Skin epidermis (tissue), 12 donors: ENCODE data around the gene DIP2B.

Experiments
- H3K27ac ChIP-seq, 21 experiments: fragments of 200-600 bp; sonication (generic) in 11 of 21; one replicate each; pipeline ENCODE4 v1.5.0; 2020; ENCODE audit warnings: mild to moderate bottlenecking in 3 of 21, inconsistent platforms in 2 of 21, moderate library complexity in 2 of 21
- H3K4me3 ChIP-seq, 7 experiments: fragments of 200-600 bp; sonication (generic) in 2 of 7; one replicate each; pipeline ENCODE4 v1.5.0; 2020; ENCODE audit warnings: inconsistent platforms in 2 of 7, mild to moderate bottlenecking in 2 of 7, moderate library complexity in 1 of 7

Gene DIP2B

GRCh38 chr12:50569321-50569720 is 64.5 kb downstream of the DIP2B start:
- peak overlapping the region in 4 of 21 experiments; percentile 9 to 21 (median 15) for H3K27ac ChIP-seq
- no peak overlapping the region for H3K4me3 ChIP-seq

DNA sequence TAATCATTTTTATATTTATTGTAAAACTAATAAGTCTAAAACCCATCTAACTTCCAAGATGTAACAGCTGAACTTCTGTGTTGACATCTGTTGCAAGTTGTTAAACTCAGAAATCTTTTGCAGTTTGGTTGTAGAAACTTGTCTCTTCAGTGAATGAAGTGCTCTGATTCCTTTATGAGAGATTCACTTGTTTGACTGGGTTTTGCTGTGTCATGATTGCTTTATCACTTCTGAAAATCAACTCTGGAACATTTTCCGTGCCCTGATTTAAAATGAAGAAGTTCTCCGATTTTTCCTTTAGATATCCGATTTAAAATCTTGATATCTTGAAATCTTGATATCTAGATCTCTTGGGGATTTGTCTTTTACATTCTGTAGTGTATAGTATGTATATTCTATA is 65.1 kb downstream of the DIP2B start:
- H3K27ac ChIP-seq, result peak overlapping the region in 9 of 21 experiments; percentile 1 to 66 (median 14)

GRCh38 chr12:50571786-50572185 is 67.0 kb downstream of the DIP2B start:
- peak overlapping the region in 10 of 21 experiments; percentile 6 to 72 (median 39) for H3K27ac ChIP-seq

More for the DNA sequence above, 65.1 kb downstream of the DIP2B start:
- H3K4me3 ChIP-seq, result no peak overlapping the region

DNA sequence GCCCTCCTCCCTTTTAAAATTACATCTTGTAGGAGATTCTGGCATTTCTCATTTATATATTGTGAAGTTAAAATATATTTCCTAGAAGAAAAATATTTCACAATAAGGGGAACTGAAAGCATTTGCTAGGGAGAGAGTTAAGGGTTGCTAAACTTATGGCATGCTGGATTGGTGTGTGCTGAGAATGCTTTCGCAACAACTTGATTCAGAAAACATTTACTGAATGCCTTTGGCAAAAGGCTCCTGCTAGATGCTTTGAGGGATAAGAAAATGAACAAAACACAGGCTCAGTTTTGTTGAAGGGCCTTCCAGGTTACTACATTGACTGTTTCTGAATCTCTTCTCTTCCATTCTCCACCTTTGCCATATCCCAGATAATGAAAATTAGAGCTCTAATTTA is 67.5 kb downstream of the DIP2B start:
- Histone ChIP-seq H3K4me3 (no peak overlapping the region), H3K27ac (peak overlapping the region in 15 of 21 experiments; percentile 0 to 72 (median 49))

More at GRCh38 chr12:50571786-50572185, 67.0 kb downstream of the DIP2B start:
- H3K4me3 ChIP-seq, result no peak overlapping the region

DNA sequence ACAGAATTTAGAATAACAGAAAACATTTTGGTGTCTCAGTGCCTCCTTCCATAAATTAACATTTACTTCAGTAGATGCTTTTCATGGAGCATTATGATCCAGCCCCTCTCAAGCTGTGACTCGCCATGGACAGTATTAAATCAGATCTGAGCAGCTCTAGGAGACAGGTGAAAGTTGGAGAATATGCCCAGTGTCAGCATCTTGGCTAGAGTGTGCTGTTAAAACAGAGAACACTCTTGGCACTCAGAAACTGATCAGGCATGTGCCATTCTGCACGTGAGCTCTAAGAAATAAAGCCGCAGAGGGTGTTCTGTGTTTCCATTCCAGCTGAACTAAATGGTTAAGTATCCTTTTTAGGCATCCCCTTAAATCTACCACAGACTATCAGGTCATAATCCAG is 68.0 kb downstream of the DIP2B start:
- H3K4me3 ChIP-seq, result no peak overlapping the region
- H3K27ac ChIP-seq, result peak overlapping the region in 18 of 21 experiments; percentile 0 to 72 (median 48)

DNA sequence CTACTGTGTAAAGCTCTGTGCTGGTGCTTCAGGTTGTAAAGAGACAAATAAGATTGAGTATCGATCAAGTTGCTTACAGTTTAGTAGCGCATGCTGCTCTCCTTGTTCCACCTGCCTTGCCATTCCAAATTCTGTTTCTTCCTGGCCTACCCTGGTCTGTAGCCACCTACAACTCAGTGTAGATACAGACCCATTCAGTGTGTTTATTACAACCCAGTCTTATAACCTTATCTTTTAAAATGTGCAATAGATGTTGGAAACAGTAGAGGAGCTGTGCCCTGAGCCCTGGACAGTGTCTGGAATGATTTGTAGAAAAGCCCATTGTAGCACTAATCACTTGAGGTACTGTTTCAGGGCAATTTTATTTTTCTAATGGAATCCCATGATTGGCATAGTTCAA is 68.5 kb downstream of the DIP2B start:
- peak overlapping the region in 17 of 21 experiments; percentile 0 to 72 (median 49) for H3K27ac ChIP-seq
- H3K4me3 ChIP-seq, result no peak overlapping the region

DNA sequence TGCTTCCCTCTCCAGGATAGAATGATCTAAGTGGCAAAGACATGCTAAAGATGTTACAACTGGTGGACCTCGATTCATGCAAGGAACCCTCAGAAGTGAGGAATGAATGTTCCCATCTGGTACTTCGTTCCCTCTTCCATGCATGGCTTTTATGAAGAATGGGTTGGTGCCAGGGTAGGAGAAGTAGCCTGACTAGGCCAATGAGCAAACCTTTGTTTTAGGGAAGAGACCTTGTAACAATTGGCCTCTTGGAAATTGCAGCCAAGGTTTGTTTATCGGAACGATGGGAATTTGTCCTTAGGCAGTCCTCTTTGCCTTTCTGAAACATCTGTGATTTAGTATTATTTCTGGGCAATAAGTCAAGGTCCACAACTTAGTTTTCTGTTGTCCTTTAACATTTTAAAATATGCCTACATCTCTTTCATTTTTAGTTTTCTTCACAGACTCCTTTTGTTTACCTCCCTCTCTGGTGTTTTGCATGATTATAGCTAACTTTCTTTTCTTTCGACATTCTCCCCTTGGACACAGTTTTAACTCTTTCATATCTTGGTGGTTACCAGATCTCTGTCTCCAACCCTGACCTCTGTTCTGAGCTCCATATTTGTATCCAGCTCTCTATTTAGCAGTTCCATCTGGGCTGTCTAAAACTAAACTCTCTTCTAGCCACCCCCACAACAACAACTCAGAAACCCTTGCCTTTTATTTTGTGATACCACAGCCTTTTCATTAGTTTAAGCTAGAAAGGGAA is 70.0 kb downstream of the DIP2B start:
- Histone ChIP-seq H3K4me3 (no peak overlapping the region), H3K27ac (peak overlapping the region in 15 of 21 experiments; percentile 0 to 75 (median 61))

DNA sequence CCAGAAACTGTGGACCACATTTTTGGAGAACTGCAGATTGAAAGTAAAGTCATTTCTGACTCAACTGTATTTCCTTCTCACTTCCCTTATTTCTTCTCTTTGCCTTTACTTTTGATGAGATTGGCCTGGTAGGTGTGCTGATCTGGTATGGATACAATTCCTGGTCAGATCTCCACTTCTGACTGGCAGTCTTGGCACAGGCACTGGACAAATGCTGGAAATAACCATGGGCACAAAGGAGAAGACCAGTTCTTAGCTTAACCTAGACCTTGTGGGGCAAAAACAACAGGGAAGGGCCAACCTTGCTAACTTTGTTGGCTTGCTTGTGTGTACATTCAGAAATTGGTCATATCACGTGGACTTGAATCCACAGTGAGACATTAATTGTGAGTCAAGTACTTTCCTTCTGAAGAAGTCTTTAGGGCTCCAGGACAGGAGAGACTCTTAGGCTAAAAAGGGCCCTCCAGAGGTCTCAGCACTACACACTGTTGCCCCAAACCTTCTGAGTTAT is 75.0 kb downstream of the DIP2B start:
- Histone ChIP-seq H3K27ac (peak overlapping the region in 9 of 21 experiments; percentile 6 to 72 (median 22)), H3K4me3 (no peak overlapping the region)

DNA sequence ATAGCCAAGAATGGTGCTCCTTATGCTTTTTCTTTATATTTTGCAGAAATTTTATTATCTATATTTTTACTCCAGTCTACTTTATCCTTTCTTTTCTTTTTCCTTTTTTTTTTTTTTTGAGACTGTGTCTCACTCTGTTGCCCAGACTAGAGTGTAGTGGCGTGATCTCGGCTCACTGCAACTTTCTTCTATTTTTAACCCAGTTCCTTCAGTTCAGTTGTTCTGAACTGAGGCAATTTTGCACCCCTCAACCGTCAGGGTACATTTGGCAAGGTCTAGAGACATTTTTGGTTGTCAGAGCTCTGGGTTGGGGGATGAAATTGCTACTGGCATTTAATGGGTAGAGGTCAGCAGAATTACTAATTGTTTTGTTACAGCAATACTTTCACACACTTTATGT is 75.7 kb downstream of the DIP2B start:
- Histone ChIP-seq H3K4me3 (no peak overlapping the region), H3K27ac (peak overlapping the region in 9 of 21 experiments; percentile 6 to 72 (median 42))

- Histone ChIP-seq H3K4me3 (no peak overlapping the region), H3K27ac (peak overlapping the region in 13 of 21 experiments; percentile 3 to 61 (median 44))
These were observed 76.7 kb downstream of the DIP2B start for GRCh38 chr12:50581226-50582184.

DNA sequence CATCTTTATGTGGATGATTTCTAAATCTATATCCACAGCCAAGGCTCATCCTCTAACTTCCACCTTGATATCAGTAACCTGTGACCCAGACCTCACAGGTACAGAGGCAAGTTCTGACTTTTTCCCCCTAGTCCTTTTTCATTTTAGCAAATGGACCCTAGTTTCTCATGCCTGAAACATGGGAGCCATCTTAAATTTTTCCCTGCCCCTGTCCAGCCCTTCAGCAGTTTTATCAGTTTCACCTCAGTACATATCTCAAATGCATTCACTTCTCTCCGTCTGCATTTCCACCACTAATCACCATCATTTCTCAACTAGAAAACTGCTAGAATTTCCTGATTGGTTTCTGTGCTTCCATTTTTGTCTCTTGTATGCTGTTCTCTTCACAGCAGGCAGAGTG is 79.3 kb downstream of the DIP2B start:
- Histone ChIP-seq H3K4me3 (no peak overlapping the region), H3K27ac (no peak overlapping the region)

DNA sequence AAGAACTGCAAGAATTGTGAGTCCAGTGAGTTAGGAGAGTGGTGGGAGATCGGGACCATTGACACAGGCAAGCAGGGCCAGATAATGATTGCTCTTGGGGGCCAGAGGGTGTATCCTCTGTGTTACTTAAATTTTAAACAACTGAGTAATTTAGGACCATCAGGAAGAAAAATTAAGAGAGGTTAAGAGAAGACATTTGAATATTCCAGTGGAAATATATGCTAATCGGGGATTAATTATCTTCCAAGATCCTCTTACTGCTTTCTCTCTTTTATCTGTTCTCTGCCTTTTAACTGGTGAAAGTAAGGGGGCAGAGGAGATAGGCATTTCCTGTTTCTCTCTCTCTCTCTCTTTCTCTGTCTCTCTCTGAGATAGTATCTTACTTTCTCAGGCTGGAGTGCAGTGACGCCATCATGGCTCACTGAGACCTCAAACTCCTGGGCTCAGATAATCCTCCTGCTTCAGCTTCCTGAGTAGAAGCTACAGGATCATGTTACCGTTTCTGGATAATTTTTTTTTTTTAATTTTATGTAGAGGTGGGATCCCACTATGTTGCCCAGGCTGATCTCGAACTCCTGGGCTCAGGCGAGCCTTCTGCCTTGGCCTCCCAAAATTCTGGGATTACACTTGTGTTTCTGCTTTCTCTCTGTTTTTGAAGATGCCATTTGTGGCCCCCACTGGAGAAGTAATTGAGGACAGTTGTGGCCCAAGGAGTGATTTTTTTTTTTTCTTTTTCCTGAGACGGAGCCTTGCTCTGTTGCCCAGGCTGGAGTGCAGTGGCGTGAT is 85.1 kb downstream of the DIP2B start:
- H3K4me3 ChIP-seq, result no peak overlapping the region
- H3K27ac ChIP-seq, result no peak overlapping the region

GRCh38 chr12:50590869-50591268 is 86.1 kb downstream of the DIP2B start:
- Histone ChIP-seq H3K4me3 (no peak overlapping the region), H3K27ac (no peak overlapping the region)

GRCh38 chr12:50595667-50596066 is 90.9 kb downstream of the DIP2B start:
- no peak overlapping the region for H3K4me3 ChIP-seq
- H3K27ac ChIP-seq, result no peak overlapping the region

DNA sequence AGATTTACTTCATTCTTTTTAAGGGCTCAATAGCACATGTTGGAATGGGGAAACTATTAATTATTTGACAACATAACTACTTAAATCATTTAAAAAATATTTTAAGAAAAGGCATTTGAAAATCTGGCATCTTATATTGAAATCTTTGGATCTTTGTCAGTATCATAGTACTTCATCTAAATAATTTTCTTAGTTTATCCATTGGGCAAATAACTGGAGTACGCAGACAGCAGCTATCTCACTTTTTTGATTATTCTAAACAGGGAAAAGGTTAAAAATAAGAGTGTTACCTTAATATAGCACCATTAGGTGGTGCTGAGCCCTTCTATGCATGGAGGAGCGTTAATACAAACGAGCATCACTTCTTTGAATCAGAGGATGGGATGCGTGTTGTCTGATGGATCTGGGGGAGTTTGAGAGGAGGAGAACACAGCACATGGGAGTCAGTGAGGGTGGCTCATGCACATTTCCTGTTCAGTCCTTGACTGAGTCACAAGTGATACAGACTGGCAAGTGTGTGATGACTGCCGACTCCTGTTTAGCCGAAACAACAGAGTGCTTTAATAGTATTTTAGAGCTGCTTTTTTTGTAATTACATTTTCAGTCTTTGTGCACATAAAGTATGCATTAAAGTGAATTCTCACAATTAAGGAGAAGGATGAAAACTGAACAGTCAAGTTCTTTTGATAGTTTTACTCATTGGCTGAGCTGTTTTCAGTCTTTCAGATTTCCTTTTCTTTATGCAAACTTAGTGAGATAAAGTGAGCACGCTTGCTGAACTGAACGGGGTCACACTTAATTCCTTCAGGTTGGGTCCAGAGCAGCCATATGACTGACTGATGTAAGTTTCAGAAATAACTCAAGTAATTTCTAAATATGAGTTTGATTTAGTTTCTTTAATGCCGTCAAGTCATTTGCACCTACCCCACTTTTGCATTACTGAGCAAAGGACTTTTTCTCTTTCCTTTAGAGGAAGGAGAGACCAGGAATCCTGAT is 92.7 kb downstream of the DIP2B start:
- H3K4me3 ChIP-seq, result no peak overlapping the region
- peak overlapping the region in 9 of 21 experiments; percentile 2 to 59 (median 27) for H3K27ac ChIP-seq

DNA sequence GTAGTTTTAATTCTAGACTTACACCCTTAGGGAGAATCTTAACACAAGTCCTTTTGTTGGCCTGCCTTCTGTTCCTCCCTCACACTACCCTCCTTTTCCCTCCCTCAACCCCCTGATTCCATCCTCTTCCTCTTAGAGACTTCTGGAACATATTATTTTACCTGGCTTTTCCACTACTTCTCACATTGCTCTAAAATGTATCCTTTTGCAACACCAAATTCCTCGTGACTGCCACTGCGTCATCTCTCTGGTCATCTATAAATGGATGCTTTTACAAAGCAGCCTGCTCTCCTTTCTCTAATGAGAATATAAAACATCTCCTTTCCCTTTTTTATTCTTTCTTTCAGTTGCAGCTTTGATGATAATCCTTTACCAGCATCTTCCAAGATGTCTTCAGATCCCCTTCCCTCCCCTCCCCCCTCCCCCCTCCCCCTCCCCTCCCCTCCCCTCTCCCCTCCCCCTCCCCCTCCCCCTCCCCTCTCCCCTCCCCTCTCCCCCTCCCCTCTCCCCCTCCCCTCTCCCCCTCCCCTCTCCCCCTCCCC is 93.6 kb downstream of the DIP2B start:
- Histone ChIP-seq H3K4me3 (no peak overlapping the region), H3K27ac (peak overlapping the region in 5 of 21 experiments; percentile 2 to 59 (median 17))

DNA sequence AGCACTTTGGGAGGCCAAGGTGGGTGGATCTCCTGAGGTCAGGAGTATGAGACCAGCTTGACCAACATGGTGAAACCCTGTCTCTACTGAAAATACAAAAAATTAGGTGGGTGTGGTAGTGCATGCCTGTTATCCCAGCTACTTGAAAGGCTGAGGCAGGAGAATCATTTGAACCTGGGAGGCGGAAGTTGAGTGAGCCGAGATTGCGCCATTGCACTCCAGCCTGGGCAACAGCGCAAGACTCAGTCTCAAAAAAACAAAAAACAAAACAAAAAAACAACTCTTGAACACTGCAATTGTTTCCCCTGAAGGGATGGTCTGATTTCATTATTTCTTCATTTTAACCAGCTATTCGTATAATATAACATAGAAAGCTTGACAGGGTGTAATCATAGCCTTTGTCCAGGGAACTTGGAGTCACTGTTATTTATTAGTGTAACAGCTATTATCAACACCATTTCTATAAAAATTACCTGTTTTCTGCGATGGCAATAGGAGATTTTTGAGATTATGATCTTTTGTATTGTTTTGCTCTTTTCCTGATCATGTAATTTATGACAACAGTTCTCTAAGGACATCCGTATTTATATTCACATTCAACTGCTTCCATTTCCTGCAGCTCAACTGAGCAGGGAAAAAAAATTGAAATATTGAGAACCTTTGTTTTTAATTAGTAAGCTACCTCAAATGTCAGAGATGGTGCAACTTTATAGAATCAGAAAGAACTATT is 94.7 kb downstream of the DIP2B start:
- Histone ChIP-seq H3K4me3 (no peak overlapping the region), H3K27ac (peak overlapping the region in 3 of 21 experiments; percentile 4 to 10 (median 9))
